KMS-11 (cell line): Measurements from ENCODE around the gene PQBP1.
A peak's percentile ranks its signal among the peaks of the same experiment; 100 is the strongest.

Experiments
- H2AFZ ChIP-seq: fragments of 200-600 bp; sonication (generic); 2 replicates; pipeline ENCODE4 v1.6.1; 2016; ENCODE audit warnings: antibody characterized with exemption, mixed run types, low read depth
- H3K27ac ChIP-seq: fragments of 200-600 bp; sonication (generic); 2 replicates; pipeline ENCODE4 v1.6.1; 2016; ENCODE audit warnings: mild to moderate bottlenecking, mixed run types
- H3K27me3 ChIP-seq: fragments of 200-600 bp; sonication (generic); 2 replicates; pipeline ENCODE4 v1.6.1; 2017; ENCODE audit warnings: mild to moderate bottlenecking, low read depth, mixed run types, moderate library complexity; ENCODE audit not compliant: insufficient read depth
- H3K36me3 ChIP-seq: fragments of 200-600 bp; sonication (generic); 2 replicates; pipeline ENCODE4 v1.6.1; 2017; ENCODE audit warnings: mild to moderate bottlenecking, mixed run types; ENCODE audit not compliant: insufficient read depth
- H3K4me1 ChIP-seq: fragments of 200-600 bp; sonication (generic); 2 replicates; pipeline ENCODE4 v1.6.1; 2016; ENCODE audit warnings: mild to moderate bottlenecking, low read depth, mixed run types; ENCODE audit not compliant: poor library complexity, severe bottlenecking
- H3K4me2 ChIP-seq: fragments of 200-600 bp; sonication (generic); 2 replicates; pipeline ENCODE4 v1.7.0; 2016; ENCODE audit warnings: mild to moderate bottlenecking, mixed run types
- H3K4me3 ChIP-seq: fragments of 200-600 bp; sonication (generic); IDR thresholded peaks from 2 replicates; pipeline ENCODE4 v1.6.1; 2017; ENCODE audit warnings: low read depth, low read length, mixed read lengths; ENCODE audit not compliant: insufficient read depth
- H3K79me2 ChIP-seq: fragments of 200-600 bp; sonication (generic); 2 replicates; pipeline ENCODE4 v1.6.1; 2016; ENCODE audit warnings: low read depth, mixed run types; ENCODE audit not compliant: insufficient read depth
- H3K9ac ChIP-seq: fragments of 200-600 bp; sonication (generic); 2 replicates; pipeline ENCODE4 v1.6.1; 2016; ENCODE audit warnings: mild to moderate bottlenecking, mixed run types
- H4K20me1 ChIP-seq: fragments of 200-600 bp; sonication (generic); 2 replicates; pipeline ENCODE4 v1.6.1; 2016; ENCODE audit warnings: mild to moderate bottlenecking, mixed run types; ENCODE audit not compliant: insufficient read depth
- TF ChIP-seq, protein P1 (sequence below): fragments of 200-600 bp; sonication (generic); conservative IDR thresholded peaks from 2 replicates; pipeline ENCODE4 v1.6.1; 2017; ENCODE audit warnings: low read depth, mild to moderate bottlenecking, antibody characterized with exemption, low read length, moderate library complexity, mixed read lengths

Gene PQBP1

DNA sequence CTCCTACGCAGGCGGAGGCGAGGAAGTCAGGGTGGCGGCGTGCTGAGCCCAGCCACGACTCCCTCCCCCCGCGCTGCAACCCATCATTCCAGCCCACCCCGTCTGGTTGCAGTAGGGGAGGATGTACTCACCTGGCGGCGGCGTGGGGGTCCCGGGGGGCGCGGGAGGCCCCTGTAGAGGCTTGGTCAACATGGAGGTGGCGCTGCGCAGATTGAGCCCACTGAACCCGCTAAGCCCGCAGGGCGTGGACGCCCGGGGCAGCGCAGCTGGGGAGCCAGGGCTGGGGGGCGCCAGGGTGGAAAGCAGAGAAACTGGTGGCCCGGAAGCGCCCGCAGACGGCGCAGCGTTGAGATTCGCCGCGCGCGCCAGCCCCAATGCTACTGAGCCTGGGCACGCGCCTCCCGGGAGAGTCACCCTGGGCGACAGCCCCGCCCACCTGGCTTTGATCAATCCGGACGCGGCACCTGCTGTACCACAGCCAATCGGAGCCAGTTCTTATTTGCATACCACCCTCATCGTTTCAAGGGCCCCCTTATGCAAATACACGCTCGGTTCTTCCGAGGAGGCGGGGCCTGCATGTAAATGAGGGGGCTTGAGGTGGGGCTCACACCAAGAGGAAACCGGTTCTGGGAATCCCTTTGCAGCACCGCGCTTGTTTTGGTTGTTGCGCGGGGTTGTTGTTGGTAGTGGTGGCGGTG lies 21.1 kb downstream of the PQBP1 start, which contains the start of gene PIM2:
PIM2 (minus strand) TSS at position 382 of the 698 bp plus-strand sequence; CDS start at position 192, 190 bp downstream.
- H2AFZ ChIP-seq: no peak within 1 kb of the TSS
- H4K20me1 ChIP-seq: peaks cover 35% of the 10 kb centered on the region
- TF ChIP-seq, protein P1, sequence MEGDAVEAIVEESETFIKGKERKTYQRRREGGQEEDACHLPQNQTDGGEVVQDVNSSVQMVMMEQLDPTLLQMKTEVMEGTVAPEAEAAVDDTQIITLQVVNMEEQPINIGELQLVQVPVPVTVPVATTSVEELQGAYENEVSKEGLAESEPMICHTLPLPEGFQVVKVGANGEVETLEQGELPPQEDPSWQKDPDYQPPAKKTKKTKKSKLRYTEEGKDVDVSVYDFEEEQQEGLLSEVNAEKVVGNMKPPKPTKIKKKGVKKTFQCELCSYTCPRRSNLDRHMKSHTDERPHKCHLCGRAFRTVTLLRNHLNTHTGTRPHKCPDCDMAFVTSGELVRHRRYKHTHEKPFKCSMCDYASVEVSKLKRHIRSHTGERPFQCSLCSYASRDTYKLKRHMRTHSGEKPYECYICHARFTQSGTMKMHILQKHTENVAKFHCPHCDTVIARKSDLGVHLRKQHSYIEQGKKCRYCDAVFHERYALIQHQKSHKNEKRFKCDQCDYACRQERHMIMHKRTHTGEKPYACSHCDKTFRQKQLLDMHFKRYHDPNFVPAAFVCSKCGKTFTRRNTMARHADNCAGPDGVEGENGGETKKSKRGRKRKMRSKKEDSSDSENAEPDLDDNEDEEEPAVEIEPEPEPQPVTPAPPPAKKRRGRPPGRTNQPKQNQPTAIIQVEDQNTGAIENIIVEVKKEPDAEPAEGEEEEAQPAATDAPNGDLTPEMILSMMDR: no peak
- peak within 1 kb of the TSS; percentile 96 for H3K4me2 ChIP-seq
- peak within 1 kb of the TSS; percentile 93 for H3K27ac ChIP-seq
- H3K4me1 ChIP-seq: peaks cover 52% of the 10 kb centered on the region
- peaks cover 17% of the 10 kb centered on the region; the same call in 1 of the 2 replicates for H3K36me3 ChIP-seq
- H3K27me3 ChIP-seq: no peaks in the 10 kb centered on the region
- peak within 1 kb of the TSS; percentile 96 for H3K9ac ChIP-seq
- H3K79me2 ChIP-seq: peaks cover 58% of the 10 kb centered on the region
- no peak within 1 kb of the TSS for H3K4me3 ChIP-seq

DNA sequence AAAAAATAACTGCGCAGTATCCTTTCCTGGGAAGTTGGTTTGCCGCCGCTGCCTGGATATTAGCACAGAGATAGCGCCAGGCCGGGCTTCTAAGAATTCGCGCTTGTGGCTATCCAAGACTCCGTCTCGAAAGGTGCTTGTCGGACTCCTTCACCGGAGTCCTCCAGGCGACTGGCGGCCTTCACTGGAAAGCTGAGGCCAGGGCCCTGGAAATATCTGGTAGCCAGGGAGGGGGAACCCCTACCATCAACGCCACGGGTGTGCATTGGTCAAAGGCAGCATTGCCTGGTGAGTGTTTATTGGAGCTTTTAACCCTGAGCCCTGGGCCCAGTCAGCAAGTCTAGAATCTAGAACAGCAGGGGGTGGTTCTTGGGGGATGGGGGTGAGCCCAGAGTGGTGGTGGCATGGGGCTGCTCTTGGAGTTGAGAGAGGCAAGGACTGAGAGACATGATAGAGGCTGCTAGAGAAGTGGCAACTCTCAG lies 21.7 kb downstream of the PQBP1 start:
- H3K4me3 ChIP-seq: no peak overlapping the region
- TF ChIP-seq, protein P1: no peak
- peak overlapping the region; percentile 93 for H3K27ac ChIP-seq
- peaks cover 14% of the 10 kb centered on the region; the same call in 1 of the 2 replicates for H3K36me3 ChIP-seq
- peak overlapping the region; percentile 96 for H3K4me2 ChIP-seq
- H3K27me3 ChIP-seq: no peaks in the 10 kb centered on the region
- peaks cover 52% of the 10 kb centered on the region for H3K4me1 ChIP-seq
- H3K9ac ChIP-seq: peak overlapping the region; percentile 96
- peaks cover 35% of the 10 kb centered on the region for H4K20me1 ChIP-seq
- H2AFZ ChIP-seq: no peak overlapping the region
- H3K79me2 ChIP-seq: peaks cover 52% of the 10 kb centered on the region

GRCh38 chrX:48919947-48920717 lies 22.4 kb downstream of the PQBP1 start:
- TF ChIP-seq, protein P1: no peak
- peaks cover 14% of the 10 kb centered on the region; the same call in 1 of the 2 replicates for H3K36me3 ChIP-seq
- H4K20me1 ChIP-seq: peaks cover 28% of the 10 kb centered on the region
- H3K4me3 ChIP-seq: no peak overlapping the region
- H3K27me3 ChIP-seq: no peaks in the 10 kb centered on the region
- H3K79me2 ChIP-seq: peaks cover 45% of the 10 kb centered on the region
- H3K27ac ChIP-seq: peak overlapping the region; percentile 93
- peak overlapping the region; percentile 96 for H3K9ac ChIP-seq
- H3K4me2 ChIP-seq: peak overlapping the region; percentile 96
- peaks cover 55% of the 10 kb centered on the region for H3K4me1 ChIP-seq
- H2AFZ ChIP-seq: no peak overlapping the region

DNA sequence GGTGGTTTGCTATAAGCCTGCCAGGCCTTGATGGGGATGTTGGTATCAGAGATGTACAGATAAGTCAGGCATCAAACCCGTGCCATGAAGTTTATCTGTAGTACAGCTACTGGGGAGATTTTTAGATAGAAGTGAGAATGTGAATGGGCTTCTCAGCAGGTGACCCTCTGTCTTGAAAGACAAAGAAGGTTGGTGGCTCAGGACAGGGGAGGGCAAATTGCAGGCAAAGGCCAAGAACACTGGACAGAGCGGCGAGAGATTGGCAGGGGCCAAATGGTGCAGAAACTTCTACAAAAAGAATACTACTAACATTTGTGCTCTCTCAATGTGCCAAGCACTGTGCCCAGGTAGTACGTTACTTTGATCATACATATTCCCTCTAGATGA lies 23.0 kb downstream of the PQBP1 start:
- peak overlapping the region; percentile 93 for H3K27ac ChIP-seq

More for the DNA sequence above, 23.0 kb downstream of the PQBP1 start:
- H3K9ac ChIP-seq: peak overlapping the region; percentile 96; the same call in 1 of the 2 replicates
- TF ChIP-seq, protein P1: no peak
- H3K4me2 ChIP-seq: peak overlapping the region; percentile 96
- H3K4me1 ChIP-seq: peaks cover 60% of the 10 kb centered on the region
- H2AFZ ChIP-seq: no peak overlapping the region
- H3K79me2 ChIP-seq: peaks cover 39% of the 10 kb centered on the region
- H3K27me3 ChIP-seq: no peaks in the 10 kb centered on the region
- H4K20me1 ChIP-seq: peaks cover 22% of the 10 kb centered on the region
- no peak overlapping the region for H3K4me3 ChIP-seq
- H3K36me3 ChIP-seq: peaks cover 10% of the 10 kb centered on the region; the same call in 1 of the 2 replicates
